Measurements from ENCODE around the gene SRP72. TPM values are rescaled to one million over a fixed set of nuclear protein-coding genes. Genes with fewer than 3 reads are reported as not detected.

The SRP72 gene
- polyA plus RNA-seq, 3 donors: 54.4 to 140 (median 103) TPM

DNA sequence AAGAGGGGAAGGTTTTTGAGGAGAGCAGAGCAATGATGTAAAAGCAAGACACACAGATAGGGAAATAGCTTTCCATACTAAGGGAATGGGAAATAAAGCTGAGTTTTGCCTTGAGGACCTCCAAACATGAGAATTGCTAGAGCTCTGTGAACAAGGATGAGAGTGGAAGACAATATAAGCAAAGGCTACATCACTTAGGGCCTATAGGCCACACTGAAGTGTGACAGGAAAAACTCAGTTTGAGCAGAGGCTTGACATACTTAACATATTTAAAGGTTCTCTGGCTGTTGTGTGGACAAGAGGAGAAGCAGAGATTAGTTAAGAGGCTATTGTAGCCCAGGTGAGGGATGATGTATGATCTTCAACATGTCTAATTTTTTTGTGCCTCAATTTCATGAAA, 5.3 kb upstream of the SRP72 start:
- no peak overlapping the region for H3K4me2 ChIP-seq (replicated peaks; ENCODE audit: extremely low read depth, low read length, poor library complexity, severe bottlenecking)
- TF ChIP-seq, protein P1, sequence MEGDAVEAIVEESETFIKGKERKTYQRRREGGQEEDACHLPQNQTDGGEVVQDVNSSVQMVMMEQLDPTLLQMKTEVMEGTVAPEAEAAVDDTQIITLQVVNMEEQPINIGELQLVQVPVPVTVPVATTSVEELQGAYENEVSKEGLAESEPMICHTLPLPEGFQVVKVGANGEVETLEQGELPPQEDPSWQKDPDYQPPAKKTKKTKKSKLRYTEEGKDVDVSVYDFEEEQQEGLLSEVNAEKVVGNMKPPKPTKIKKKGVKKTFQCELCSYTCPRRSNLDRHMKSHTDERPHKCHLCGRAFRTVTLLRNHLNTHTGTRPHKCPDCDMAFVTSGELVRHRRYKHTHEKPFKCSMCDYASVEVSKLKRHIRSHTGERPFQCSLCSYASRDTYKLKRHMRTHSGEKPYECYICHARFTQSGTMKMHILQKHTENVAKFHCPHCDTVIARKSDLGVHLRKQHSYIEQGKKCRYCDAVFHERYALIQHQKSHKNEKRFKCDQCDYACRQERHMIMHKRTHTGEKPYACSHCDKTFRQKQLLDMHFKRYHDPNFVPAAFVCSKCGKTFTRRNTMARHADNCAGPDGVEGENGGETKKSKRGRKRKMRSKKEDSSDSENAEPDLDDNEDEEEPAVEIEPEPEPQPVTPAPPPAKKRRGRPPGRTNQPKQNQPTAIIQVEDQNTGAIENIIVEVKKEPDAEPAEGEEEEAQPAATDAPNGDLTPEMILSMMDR (IDR thresholded peaks at IDR 0.05): no peak
- H3K27ac ChIP-seq (ENCODE audit: low read depth in 1 of 2, low read length in 2 of 2): no peak overlapping the region
- peaks cover 26 to 34% of the 10 kb centered on the region in 2 donors for H3K36me3 Mint-ChIP-seq
- H3K4me3 Mint-ChIP-seq: no peak overlapping the region
- H3K79me2 ChIP-seq (ENCODE audit: insufficient read depth, low read length): peaks cover 39% of the 10 kb centered on the region
- H3K4me1 ChIP-seq (ENCODE audit: control insufficient read depth in 1 of 2, insufficient read depth in 2 of 2, low read length in 2 of 2): peaks cover 16 to 19% of the 10 kb centered on the region in 2 donors
- peaks cover 27% of the 10 kb centered on the region for H3K4me1 Mint-ChIP-seq
- no peaks in the 10 kb centered on the region for H3K9me3 ChIP-seq (replicated peaks in 1 of 2; ENCODE audit: control insufficient read depth in 1 of 2, insufficient read depth in 1 of 2, low read length in 2 of 2)
- no peak overlapping the region for H3K9ac ChIP-seq (ENCODE audit: insufficient read depth, low read length, poor library complexity, severe bottlenecking)
- no peak overlapping the region for H2AFZ ChIP-seq (ENCODE audit: insufficient read depth, low read depth, low read length, poor library complexity, severe bottlenecking)
- intact Hi-C loops (cut with micrococcal nuclease): loop anchor here in 1 of 2 donors (10.0 kb wide), 1 partner anchor 443 kb away; the partner anchor contains the start of gene REST
- no peaks in the 10 kb centered on the region for H3K27me3 ChIP-seq (ENCODE audit: control insufficient read depth in 2 of 2, insufficient read depth in 2 of 2, low read length in 2 of 2)
- peak overlapping the region in 1 of 7 donors; percentile 0 for H3K27ac Mint-ChIP-seq
- no peaks in the 10 kb centered on the region for H3K9me3 Mint-ChIP-seq
- no peaks in the 10 kb centered on the region for H3K27me3 Mint-ChIP-seq (ENCODE audit: low read depth in 3 of 3)
- no peak for DNase-seq
- peaks cover 19 to 63% of the 10 kb centered on the region in 2 donors for H3K36me3 ChIP-seq (replicated peaks in 1 of 2; ENCODE audit: control insufficient read depth in 1 of 2, insufficient read depth in 2 of 2, low read length in 2 of 2)
- no peaks in the 10 kb centered on the region for H4K20me1 ChIP-seq (ENCODE audit: insufficient read depth, low read length)
- no peak overlapping the region for H3K4me3 ChIP-seq (replicated peaks in 1 of 3; ENCODE audit: low read depth in 2 of 3, low read length in 3 of 3)

DNA sequence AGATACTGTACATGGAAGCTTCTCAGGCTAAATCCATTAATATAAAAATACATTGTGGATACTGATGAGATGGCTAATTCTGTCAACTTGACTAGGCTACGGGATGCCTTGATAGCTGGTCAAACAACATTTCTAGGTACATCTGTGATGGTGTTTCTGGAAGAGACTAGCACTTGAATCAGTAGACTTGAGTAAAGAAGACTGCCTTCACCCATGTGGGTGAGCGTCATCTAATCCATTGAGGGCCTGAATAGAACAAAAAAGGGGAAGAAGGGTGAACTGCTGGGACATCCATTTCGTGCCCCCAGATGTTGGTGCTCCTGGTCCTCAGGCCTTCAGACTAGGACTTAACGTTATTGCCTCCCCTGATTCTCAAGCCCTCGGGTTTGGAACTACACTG, 3.7 kb upstream of the SRP72 start:
- H3K9me3 Mint-ChIP-seq: no peaks in the 10 kb centered on the region
- Histone ChIP-seq H3K79me2 (ENCODE audit: insufficient read depth, low read length) (peaks cover 55% of the 10 kb centered on the region), H3K36me3 (replicated peaks in 1 of 2; ENCODE audit: control insufficient read depth in 1 of 2, insufficient read depth in 2 of 2, low read length in 2 of 2) (peaks cover 16 to 51% of the 10 kb centered on the region in 2 donors), H3K4me2 (replicated peaks; ENCODE audit: extremely low read depth, low read length, poor library complexity, severe bottlenecking) (no peak overlapping the region), H3K9me3 (replicated peaks in 1 of 2; ENCODE audit: control insufficient read depth in 1 of 2, insufficient read depth in 1 of 2, low read length in 2 of 2) (no peaks in the 10 kb centered on the region), H3K9ac (ENCODE audit: insufficient read depth, low read length, poor library complexity, severe bottlenecking) (no peak overlapping the region), H3K4me3 (replicated peaks in 1 of 3; ENCODE audit: low read depth in 2 of 3, low read length in 3 of 3) (no peak overlapping the region), H3K4me1 (ENCODE audit: control insufficient read depth in 1 of 2, insufficient read depth in 2 of 2, low read length in 2 of 2) (peaks cover 23 to 29% of the 10 kb centered on the region in 2 donors), H3K27me3 (ENCODE audit: control insufficient read depth in 2 of 2, insufficient read depth in 2 of 2, low read length in 2 of 2) (no peaks in the 10 kb centered on the region), H3K27ac (ENCODE audit: low read depth in 1 of 2, low read length in 2 of 2) (no peak overlapping the region), H2AFZ (ENCODE audit: insufficient read depth, low read depth, low read length, poor library complexity, severe bottlenecking) (no peak overlapping the region), H4K20me1 (ENCODE audit: insufficient read depth, low read length) (peaks cover 3% of the 10 kb centered on the region)
- peaks cover 23 to 34% of the 10 kb centered on the region in 2 donors for H3K36me3 Mint-ChIP-seq
- TF ChIP-seq, protein P1 (IDR thresholded peaks at IDR 0.05): no peak
- peaks cover 35% of the 10 kb centered on the region for H3K4me1 Mint-ChIP-seq
- DNase-seq: no peak
- H3K27ac Mint-ChIP-seq: no peak overlapping the region
- intact Hi-C loops (cut with micrococcal nuclease): loop anchor here in 1 of 2 donors (10.0 kb wide), 1 partner anchor 441 kb away; the partner anchor contains the start of gene REST
- WGBS (ENCODE audit: insufficient coverage): 97% methylated on average over 4 of the region's 5 CpGs
- H3K4me3 Mint-ChIP-seq: no peak overlapping the region
- no peaks in the 10 kb centered on the region for H3K27me3 Mint-ChIP-seq (ENCODE audit: low read depth in 3 of 3)
